ENCODE data around the gene TTC22. TPM values are rescaled to one million over a fixed set of nuclear protein-coding genes. Genes with fewer than 3 reads are reported as not detected.

The TTC22 gene
- total RNA-seq, 1 donor from 2014 or later, result not detected

- no peak overlapping the region for H3K9ac ChIP-seq (ENCODE audit: low read depth in 1 of 3, low read length in 3 of 3)
- no peaks in the 10 kb centered on the region for H3K4me1 ChIP-seq (ENCODE audit: control insufficient read depth in 3 of 3, insufficient read depth in 3 of 3, low read length in 3 of 3)
- H3K36me3 ChIP-seq (ENCODE audit: control insufficient read depth in 3 of 3, insufficient read depth in 3 of 3, low read length in 3 of 3), result peaks cover 34 to 39% (median 36%) of the 10 kb centered on the region in 3 donors
- no peak overlapping the region for H3K4me3 ChIP-seq (ENCODE audit: low read length in 3 of 3)
- peaks cover 0 to 3% (median 0%) of the 10 kb centered on the region in 3 donors for H3K27me3 ChIP-seq (ENCODE audit: control insufficient read depth in 3 of 3, insufficient read depth in 3 of 3, low read length in 3 of 3)
- no peak overlapping the region for H3K27ac ChIP-seq (ENCODE audit: low read depth, low read length)
- H3K9me3 ChIP-seq (ENCODE audit: control insufficient read depth in 3 of 3, low read length in 3 of 3), result no peaks in the 10 kb centered on the region
These were observed 56.4 kb downstream of the TTC22 start for GRCh38 chr1:54744696-54745095.

DNA sequence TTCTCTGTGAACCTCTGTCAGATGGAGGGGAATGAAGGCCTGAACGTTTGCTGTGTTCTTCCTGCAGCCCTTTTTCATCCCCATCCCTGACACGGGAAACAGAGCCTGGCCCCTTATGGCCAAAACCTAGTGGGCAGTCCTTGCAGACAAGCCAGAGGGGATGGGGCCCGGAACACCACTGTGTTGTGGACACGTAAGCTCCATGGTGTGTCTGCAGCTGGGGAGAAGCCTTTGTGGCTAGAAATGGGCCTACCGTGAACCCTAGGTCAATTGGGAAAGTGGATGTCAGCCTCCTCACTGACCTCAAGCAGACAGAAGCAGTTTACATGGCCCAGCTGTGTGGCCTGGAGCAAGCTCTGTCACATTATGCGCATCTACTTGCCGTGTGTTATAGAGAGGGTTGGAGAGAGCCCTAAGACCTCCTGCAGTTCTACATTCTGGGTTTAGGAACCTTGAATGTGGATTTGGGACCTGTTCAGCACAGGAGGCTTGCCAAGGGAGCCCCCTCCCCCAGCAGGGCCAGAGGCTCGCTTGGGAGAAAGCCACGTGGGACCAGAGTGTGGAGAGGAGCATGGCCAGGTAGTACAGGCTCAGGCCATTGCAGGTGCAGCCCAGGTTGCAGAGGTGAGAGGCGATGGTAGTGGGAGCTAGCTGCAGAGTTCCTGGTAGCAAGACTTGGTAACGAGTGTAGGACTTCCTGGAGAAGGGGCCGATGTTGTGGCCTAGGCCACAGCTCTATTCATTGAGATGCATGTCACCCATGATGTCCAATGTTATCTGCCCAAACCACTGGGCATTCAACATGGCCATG lies 57.5 kb downstream of the TTC22 start:
- no peaks in the 10 kb centered on the region for H3K4me1 ChIP-seq (ENCODE audit: control insufficient read depth in 3 of 3, insufficient read depth in 3 of 3, low read length in 3 of 3)
- H3K36me3 ChIP-seq (ENCODE audit: control insufficient read depth in 3 of 3, insufficient read depth in 3 of 3, low read length in 3 of 3), result peaks cover 40 to 46% (median 44%) of the 10 kb centered on the region in 3 donors
- peak overlapping the region; percentile 33 for H3K27ac ChIP-seq (ENCODE audit: low read depth, low read length)
- no peak overlapping the region for H3K4me3 ChIP-seq (ENCODE audit: low read length in 3 of 3)
- peaks cover 0 to 2% (median 0%) of the 10 kb centered on the region in 3 donors for H3K27me3 ChIP-seq (ENCODE audit: control insufficient read depth in 3 of 3, insufficient read depth in 3 of 3, low read length in 3 of 3)
- no peaks in the 10 kb centered on the region for H3K9me3 ChIP-seq (ENCODE audit: control insufficient read depth in 3 of 3, low read length in 3 of 3)
- no peak overlapping the region for H3K9ac ChIP-seq (ENCODE audit: low read depth in 1 of 3, low read length in 3 of 3)

- no peak overlapping the region for H3K27ac ChIP-seq (ENCODE audit: low read depth, low read length)
- no peak overlapping the region for H3K4me3 ChIP-seq (ENCODE audit: low read length in 3 of 3)
- no peaks in the 10 kb centered on the region for H3K27me3 ChIP-seq (ENCODE audit: control insufficient read depth in 3 of 3, insufficient read depth in 3 of 3, low read length in 3 of 3)
- H3K36me3 ChIP-seq (ENCODE audit: control insufficient read depth in 3 of 3, insufficient read depth in 3 of 3, low read length in 3 of 3), result peaks cover 49 to 56% (median 54%) of the 10 kb centered on the region in 3 donors
- H3K9ac ChIP-seq (ENCODE audit: low read depth in 1 of 3, low read length in 3 of 3), result no peak overlapping the region
- H3K9me3 ChIP-seq (ENCODE audit: control insufficient read depth in 3 of 3, low read length in 3 of 3), result no peaks in the 10 kb centered on the region
- H3K4me1 ChIP-seq (ENCODE audit: control insufficient read depth in 3 of 3, insufficient read depth in 3 of 3, low read length in 3 of 3), result no peaks in the 10 kb centered on the region
These were observed 58.8 kb downstream of the TTC22 start for GRCh38 chr1:54742282-54742681.

- H3K4me1 ChIP-seq (ENCODE audit: control insufficient read depth in 3 of 3, insufficient read depth in 3 of 3, low read length in 3 of 3), result no peaks in the 10 kb centered on the region
- H3K9ac ChIP-seq (ENCODE audit: low read depth in 1 of 3, low read length in 3 of 3), result no peak overlapping the region
- H3K27me3 ChIP-seq (ENCODE audit: control insufficient read depth in 3 of 3, insufficient read depth in 3 of 3, low read length in 3 of 3), result no peaks in the 10 kb centered on the region
- H3K4me3 ChIP-seq (ENCODE audit: low read length in 3 of 3), result no peak overlapping the region
- no peaks in the 10 kb centered on the region for H3K9me3 ChIP-seq (ENCODE audit: control insufficient read depth in 3 of 3, low read length in 3 of 3)
- H3K36me3 ChIP-seq (ENCODE audit: control insufficient read depth in 3 of 3, insufficient read depth in 3 of 3, low read length in 3 of 3), result peaks cover 54 to 64% (median 62%) of the 10 kb centered on the region in 3 donors
- H3K27ac ChIP-seq (ENCODE audit: low read depth, low read length), result no peak overlapping the region
These were observed 59.6 kb downstream of the TTC22 start for GRCh38 chr1:54741531-54741930.

GRCh38 chr1:54738244-54738643 lies 62.9 kb downstream of the TTC22 start:
- peaks cover 44 to 72% (median 72%) of the 10 kb centered on the region in 3 donors for H3K36me3 ChIP-seq (ENCODE audit: control insufficient read depth in 3 of 3, insufficient read depth in 3 of 3, low read length in 3 of 3)

DNA sequence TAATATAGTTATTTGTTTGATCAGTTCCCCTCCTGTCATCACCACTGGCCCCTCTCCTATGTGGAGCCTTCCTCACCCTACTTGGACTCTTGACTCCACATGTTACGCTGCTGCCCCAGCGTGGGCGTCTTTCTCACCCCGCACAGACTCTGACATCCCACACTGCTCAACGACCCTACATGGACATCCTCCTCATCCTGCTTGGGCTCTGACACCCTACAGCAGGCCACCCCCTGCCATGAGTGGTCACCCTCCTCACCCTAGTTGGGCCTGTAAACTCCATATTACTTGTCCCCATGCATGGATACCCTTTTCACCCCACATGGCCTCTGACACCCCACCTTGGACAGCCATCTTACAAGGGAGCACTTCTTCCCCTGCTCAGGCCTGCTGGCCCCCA lies 64.4 kb downstream of the TTC22 start:
- no peaks in the 10 kb centered on the region for H3K27me3 ChIP-seq (ENCODE audit: control insufficient read depth in 3 of 3, insufficient read depth in 3 of 3, low read length in 3 of 3)
- H3K9me3 ChIP-seq (ENCODE audit: control insufficient read depth in 3 of 3, low read length in 3 of 3), result no peaks in the 10 kb centered on the region
- H3K36me3 ChIP-seq (ENCODE audit: control insufficient read depth in 3 of 3, insufficient read depth in 3 of 3, low read length in 3 of 3), result peaks cover 41 to 68% (median 59%) of the 10 kb centered on the region in 3 donors
- no peak overlapping the region for H3K4me3 ChIP-seq (ENCODE audit: low read length in 3 of 3)
- H3K27ac ChIP-seq (ENCODE audit: low read depth, low read length), result no peak overlapping the region
- no peaks in the 10 kb centered on the region for H3K4me1 ChIP-seq (ENCODE audit: control insufficient read depth in 3 of 3, insufficient read depth in 3 of 3, low read length in 3 of 3)
- H3K9ac ChIP-seq (ENCODE audit: low read depth in 1 of 3, low read length in 3 of 3), result no peak overlapping the region

More at GRCh38 chr1:54738244-54738643, 62.9 kb downstream of the TTC22 start:
- Histone ChIP-seq H3K27ac (ENCODE audit: low read depth, low read length) (no peak overlapping the region), H3K4me1 (ENCODE audit: control insufficient read depth in 3 of 3, insufficient read depth in 3 of 3, low read length in 3 of 3) (no peaks in the 10 kb centered on the region), H3K9me3 (ENCODE audit: control insufficient read depth in 3 of 3, low read length in 3 of 3) (no peaks in the 10 kb centered on the region), H3K27me3 (ENCODE audit: control insufficient read depth in 3 of 3, insufficient read depth in 3 of 3, low read length in 3 of 3) (no peaks in the 10 kb centered on the region), H3K9ac (ENCODE audit: low read depth in 1 of 3, low read length in 3 of 3) (no peak overlapping the region), H3K4me3 (ENCODE audit: low read length in 3 of 3) (no peak overlapping the region)

Other genes with a start within 250 kb of the TTC22 start
- not detected for gene FAM151A, start 177.8 kb downstream of the TTC22 start, total RNA-seq
- gene MROH7, start 159.5 kb downstream of the TTC22 start, total RNA-seq, result 1.6 TPM
- gene TTC4, start 85.5 kb downstream of the TTC22 start, total RNA-seq, result 18.8 TPM
- gene PARS2, start 36.8 kb downstream of the TTC22 start, total RNA-seq, result 5.2 TPM
- gene DHCR24, start 85.9 kb upstream of the TTC22 start, total RNA-seq, result 9.9 TPM
- not detected for gene TMEM61, start 179.3 kb upstream of the TTC22 start, total RNA-seq
- gene BSND, start 197.6 kb upstream of the TTC22 start, total RNA-seq, result not detected
- 3.1 TPM for gene PCSK9, start 238.2 kb upstream of the TTC22 start, total RNA-seq